NCI-H82 treated with DMSO at 0.1 percent for 48 hours (cell line): ENCODE measurements around the gene DCC.
A peak's percentile ranks its signal among the peaks of the same experiment; 100 is the strongest.
"Not testable (repeated sequence)": the region's sequence is repeated elsewhere in the genome, so short reads cannot be mapped to it uniquely, and the experiment has no call there.

Experiments
- DNase-seq: peaks from one replicate; lab custom pipeline; 2025; ENCODE audit not compliant: unreplicated experiment; lab: John Stamatoyannopoulos, UW

The DCC gene

DNA sequence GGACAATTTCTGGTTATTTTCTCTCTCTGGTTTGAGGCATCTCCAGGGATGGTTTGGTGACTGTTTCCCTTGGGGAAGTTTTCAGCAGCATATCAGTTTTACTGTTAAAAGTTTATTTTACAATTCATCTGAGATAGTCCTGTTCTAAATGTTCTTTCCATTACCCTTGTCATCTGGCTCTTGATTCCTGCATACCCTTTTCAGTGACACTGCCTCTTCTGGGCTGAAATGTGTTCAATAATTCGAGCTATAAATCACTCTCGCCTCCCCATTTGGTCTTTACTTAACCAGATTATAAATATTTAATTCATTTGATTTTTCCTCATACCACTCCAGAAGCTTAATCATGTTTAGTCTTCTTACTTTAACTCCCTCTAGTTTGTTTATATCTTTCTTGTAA lies 9.5 kb downstream of the DCC start:
- no peak for DNase-seq

DNA sequence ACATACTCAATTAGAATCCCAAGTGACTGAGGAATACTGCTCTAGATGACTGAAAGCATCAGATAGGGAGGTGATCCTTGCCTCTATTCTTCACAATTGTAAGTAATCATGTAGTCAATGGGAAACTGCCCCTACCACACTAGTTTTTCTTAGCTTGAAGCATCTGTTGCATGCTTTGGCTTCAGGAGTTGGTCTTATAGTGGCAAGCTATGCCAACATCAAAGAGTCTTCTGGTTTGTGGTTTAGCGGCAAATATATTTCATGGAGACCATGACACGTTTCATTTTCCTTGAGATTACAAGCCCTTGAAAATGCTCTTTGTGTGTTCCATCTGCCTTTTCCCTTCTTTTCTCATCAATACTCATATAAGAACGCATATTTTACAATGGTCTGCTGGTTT lies 12.9 kb downstream of the DCC start:
- no peak for DNase-seq

DNA sequence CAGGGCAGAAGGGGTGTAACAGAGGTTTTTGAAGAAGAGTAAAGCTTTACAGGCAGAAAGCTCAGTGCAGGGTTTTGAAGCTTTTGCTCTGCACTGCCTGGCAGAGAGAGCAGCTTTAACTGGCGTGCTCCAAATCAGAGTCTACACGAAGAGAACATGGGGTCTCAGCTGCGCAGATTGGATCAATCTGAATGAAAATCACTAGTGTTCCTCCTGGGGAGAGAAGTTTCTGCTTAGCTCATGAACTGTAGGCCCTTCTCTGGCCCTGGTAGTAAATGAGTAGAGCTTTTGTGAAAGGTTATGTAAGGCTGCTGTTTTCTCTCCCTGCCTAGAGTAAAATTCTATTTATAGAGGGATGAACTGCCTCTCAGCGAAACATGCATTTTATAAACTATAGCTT lies 13.6 kb downstream of the DCC start:
- no peak for DNase-seq

DNA sequence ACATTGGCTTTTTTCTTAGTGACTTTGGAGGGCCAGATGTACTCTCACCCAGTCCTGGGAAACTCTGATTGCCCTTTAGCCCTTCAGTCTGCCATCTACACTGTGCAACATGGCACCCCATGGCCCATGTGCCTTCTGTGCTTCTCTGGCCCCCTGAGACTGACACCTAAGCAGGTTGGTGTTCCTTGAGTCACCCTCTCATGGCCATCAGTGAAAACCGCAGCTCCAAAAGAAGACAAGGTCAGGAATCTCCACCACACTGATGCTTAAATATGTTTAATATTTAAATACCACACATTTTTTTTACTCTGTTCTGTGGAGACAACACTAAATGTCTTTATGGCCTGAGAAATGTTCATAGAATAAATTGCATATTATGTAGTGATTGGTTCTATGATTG lies 23.9 kb downstream of the DCC start:
- DNase-seq, result no peak

DNA sequence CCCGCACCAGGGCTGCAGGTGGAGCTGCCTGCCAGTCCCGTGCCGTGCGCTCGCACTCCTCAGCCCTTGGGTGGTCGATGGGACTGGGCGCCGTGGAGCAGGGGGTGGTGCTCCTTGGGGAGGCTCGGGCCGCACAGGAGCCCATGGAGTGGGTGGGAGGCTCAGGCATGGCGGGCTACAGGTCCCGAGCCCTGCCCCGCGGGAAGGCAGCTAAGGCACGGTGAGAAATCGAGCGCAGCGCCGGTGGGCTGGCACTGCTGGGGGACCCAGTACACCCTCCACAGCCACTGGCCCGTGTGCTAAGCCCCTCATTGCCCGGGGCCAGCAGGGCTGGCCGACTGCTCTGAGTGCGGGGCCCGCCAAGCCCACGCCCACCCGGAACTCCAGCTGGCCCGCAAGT lies 26.9 kb downstream of the DCC start:
- DNase-seq, result not testable (repeated sequence)

DNA sequence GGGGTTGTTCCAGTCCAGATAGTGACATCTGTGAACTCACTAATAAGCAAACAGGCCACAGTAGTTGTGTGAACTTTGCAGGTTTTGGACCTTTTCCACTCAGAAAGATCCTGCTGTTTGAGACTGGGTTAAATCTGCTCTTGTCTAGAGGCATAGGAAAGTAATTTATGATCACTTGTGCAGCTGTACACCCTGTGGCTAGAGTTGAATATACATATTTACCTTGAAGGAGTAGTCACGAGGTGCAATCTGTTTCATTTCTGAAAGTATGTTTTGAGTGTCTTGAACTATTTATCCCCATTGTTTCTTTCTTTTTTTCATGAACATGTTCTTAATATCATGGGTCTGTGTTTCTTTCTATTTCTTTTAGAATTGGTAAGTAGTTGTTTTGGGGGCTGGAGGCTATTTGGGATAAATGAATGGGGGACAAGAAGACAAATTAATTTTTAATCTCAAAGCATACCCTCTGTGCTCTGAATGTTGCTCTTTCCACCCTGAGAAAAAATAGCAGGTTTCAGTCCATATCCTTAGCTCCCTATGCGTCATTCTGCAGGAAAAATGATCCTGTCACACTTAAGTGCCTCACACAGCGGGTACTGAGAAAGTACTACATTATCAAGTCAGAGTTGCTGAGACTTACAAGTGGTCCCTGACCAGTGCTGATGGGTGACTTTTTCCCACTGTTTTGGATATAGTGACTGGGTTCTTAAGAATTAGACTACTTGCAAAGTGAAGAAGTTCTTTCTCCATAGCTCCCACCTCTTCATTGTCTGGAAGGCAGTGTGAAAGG lies 28.2 kb downstream of the DCC start:
- no peak for DNase-seq

DNA sequence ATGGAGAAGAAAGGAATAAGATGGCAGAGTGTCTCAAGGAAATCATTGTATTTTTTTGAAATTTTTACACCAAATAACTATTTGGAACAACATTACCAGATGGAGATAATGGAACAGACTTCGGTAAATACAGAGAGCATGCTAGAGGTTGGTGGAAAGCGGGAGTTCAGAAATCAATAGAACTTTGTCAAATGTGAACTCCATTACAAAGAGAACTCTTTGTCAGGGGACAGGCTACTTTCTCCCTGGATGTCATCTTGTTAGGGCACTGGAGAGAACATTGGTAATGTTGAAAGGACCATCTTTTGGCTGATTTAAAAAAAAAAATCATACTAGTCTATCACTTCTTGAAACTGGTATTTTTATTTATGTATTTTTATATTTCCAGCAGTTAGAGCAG lies 30.8 kb downstream of the DCC start:
- no peak for DNase-seq

DNA sequence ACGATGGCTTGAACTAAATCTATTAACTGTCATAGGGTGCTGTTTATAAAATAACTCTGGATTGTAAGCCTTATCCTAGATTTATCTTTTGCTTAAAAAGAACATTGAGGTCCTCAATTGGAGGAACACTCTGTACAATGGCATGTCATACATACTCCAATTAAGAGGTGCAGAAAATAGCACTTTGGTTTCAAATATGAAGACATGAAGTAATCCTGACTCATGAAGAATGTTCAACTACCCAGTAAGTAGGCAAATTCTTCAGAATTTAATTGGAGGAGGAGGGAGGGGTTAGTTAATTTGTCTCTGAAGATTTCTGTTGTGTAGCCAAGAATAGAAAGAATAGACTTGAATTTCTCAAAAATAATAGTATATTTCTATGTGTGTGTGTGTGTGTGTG lies 36.1 kb downstream of the DCC start:
- no peak for DNase-seq

DNA sequence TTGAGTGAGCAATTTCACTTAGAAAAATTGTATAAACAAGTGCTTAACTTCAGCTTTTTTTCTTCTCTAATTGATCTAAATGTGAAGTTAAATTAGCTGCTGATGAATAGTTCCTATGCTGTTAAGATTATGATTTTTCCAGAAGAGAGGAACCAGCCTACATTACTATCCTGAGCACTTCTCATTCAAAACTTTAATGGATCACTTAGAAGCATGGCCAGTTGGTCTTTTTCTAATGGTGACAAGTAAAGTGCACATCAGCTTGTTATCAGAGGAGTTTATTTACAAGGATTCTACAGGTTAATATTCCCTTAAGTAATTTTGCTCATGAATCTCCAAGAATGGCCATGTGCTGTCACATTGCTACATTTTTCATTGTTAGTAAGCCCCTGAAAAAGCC lies 37.1 kb downstream of the DCC start:
- DNase-seq, result no peak

DNA sequence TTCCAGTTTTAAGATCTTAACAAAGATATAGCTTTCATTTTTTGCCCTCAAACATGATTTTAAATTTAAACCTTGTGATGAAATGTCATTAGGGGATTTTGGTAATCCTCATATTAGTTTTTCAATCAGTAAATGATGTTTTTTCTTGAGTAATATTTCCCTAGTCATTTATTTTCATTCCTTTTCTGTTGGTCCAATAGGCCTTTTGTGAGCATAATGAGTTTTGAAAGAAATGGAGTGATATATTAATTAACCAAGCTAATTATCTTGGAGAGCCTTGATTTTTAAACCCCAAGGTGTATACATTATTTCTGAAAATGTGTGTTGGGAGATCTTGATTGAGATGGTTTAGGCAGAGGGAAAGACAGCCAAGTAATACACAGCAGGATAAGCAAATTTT lies 46.3 kb downstream of the DCC start:
- no peak for DNase-seq

DNA sequence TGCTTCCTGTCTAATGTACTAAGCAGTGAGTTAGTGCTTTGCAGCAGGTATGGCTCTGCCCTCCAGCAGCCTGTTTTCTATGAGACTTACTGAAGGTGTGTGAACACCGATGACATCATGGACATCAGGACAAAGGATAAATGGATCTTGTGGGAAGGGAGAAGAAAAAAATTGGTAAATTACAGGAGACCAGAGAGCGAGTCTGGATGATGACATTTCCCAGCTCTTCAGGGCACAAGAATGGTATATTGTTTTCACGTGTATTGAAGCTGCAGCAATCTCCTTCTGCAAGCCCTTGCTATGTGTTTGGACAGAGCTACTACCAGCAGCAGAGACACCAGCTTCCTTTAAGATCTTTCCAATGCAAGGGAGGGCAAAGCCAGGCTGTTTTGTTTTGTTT lies 47.2 kb downstream of the DCC start:
- DNase-seq, result no peak

DNA sequence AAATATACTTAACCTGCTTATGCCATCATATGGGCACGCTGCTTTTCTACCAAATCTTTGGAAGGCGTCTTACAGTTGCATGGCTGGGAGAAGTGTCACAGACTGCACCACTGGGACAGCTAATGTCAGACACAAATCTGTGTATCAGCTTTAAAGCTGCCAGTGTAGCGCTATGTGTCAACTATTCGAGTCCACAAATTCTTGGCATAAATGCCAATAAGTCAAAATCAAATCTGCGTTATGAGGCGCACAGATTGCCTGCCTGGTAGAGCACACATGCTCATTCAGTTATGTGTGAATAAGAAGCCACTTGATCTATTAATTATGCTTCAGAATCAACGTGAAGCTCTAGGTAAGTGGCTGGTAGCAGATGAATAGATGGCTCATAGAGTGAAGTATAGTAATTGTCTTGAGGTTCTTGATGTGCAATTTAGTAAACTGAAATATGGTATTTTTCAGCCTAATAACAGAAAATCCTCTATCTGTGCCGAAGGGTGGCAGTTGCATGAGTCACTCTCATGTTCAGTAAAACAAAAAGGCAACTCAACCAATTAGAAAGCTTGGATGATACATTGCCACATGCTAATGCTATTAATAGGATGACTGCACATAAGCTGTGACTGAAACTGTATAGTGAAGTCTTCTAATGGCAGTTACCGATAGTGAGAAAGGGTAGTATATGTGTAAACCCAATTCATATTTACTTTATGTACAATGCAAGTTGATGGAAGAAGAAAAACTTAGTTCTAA lies 52.0 kb downstream of the DCC start:
- peak; percentile 52 for DNase-seq

DNA sequence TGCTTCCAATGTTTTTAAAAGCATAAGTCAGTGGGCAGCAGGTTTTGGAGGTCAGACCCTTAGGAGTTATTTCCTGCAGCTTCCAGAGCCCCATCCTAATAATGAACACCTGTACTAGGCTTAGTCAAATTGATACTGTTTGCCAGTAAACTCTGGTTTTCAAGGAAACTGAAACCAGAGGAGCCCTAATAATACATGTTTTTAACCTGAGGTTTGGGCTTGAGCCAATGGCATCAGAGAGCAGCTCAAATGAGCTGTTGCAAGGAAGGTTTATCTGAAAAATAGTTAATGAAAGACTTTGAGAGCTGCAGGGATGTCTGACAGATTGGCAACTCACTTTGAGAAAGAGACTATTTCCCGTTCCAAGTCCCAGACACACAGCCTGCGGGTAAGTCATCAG lies 54.6 kb downstream of the DCC start:
- DNase-seq, result no peak

DNA sequence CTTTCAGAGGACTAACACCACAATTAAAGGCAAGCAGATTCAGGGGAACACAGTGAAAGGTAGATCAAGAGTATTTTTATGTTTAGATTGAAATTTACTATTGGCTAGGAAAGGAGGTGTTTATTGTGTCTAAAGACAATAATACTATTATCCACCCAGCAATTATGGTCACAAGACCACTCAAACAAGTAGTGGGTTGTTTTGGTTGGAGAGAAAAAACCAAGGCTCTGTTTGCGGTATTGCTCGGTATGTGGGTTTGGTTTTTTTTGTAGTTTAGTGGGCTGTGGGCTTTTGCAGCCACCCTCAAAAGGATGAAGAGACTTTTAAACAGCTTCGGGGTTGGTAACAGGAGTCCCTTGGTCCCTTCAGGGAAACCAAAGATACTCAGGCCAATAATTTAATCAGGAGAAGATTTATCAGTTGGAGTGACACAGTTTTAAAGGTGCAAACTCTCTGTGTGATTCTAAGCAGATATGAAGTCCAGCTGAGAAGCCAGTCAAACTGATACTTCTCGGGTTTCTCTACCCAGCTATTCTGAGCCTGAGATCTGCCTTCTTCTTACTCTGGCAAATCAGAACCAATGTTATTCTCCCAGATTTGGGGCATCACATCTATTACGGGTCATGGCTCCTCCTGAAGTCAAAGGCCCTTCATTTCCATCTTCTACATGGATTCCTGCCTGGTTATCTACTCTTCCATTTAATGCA lies 55.3 kb downstream of the DCC start:
- no peak for DNase-seq

DNA sequence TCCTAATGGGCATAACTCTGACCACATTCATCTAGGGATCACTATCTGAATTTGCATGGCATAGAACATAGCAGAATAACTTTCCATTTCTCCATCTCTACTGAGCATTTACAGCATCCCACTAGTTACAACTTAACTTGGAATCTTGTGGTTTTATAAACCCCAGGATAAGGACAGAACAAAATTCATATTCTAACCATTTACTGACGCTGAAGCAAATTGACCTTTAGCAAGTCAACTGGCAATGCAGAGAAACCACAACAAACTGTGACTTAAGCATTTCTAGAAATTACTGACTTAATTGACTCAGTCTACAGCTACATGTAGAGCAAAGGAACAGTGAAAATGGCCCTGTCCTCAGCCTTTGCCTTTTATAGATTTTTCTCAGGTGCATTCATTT lies 61.2 kb downstream of the DCC start:
- no peak for DNase-seq

DNA sequence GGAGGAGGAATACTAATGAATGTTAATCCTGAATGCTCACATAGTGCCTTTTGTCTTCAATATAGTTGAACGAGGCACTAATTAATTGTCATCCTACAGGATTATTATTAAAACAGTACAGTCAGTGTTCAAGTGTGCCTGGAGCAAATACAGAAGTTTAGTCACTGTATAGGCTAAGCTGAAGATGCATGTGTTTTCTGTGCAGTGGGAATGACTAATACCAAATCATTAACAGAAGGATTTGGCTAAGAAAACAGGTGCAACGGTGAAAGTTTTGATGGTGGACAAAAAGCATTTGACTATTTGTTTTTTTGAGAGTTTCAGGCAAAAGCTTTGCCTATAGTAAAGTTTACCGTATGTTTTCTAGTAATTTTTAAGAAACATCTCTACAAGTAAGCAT lies 62.8 kb downstream of the DCC start:
- no peak for DNase-seq

DNA sequence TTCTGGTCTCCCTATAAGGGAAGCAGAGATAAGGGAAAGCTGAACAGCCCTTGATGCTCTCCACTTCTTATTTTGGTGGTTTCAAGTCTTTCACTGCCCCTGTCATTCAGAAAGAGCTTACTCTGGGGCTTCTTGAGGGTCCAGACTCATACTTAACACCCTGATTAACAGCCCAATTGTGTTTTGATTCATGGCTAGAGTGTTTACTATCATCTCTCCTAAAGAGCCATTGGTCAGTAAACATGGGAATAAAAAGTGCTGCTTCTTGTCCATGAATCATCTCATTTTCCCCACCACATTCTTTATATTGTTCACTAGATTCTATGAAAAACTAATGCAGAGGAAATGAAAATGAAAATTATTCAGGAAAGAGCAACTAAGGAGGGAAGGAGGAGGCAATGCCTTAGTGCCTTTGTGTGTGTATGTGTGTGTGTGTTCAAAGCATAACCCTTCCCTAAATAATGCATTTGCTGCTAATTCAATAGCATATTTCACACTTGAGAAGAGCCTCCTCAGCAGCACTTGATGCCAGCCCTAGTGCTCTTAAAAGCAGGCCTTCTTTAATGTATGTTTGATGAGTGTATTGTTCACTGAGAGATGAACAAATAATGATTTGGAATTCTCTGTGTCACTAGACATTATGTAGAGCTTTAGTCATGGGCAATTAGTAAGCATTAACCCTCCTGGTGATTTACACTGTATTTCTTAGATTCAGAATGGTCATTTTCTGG lies 63.5 kb downstream of the DCC start:
- no peak for DNase-seq

DNA sequence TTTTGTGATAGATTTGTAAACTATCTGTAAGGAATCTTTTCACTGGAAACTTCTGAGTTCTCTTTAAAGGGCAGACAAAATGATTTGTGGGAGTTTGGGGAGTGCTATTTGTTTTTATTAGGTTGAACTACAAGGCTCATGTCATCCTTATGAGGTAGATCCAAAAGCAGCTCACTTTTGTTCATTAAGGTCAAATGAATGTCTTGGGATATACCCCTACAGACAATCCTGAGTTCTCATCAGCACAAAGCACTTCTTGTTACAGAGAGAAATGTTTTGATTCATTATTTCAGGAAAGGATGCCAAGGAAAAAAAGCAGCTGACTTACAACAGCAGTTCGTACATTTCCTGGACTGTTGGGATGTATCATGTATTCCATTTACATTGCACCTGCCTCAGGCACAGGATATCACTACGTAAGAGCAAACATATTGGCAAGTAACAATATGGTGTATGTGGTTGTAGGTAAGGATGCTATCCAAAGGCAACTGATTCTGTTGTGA lies 68.9 kb downstream of the DCC start:
- no peak for DNase-seq

DNA sequence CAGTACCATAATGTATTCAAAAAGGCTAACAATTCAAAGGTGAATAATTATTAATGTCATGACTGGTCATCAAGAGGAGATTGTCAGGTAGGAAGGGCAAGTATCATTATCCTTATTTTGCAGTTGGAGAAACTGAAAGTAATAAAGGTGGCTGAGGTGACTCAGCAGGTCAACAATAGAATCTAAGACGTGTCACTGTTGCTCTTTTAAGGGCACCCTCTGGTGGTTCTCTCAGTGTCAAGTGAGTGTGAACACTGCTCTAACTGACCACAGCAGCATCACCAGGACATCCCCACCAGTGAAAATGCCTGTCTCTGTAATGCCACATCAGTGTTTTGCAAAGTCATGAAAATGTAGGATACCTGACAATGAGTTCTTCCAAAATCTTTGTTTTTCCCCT lies 69.7 kb downstream of the DCC start:
- DNase-seq, result no peak

DNA sequence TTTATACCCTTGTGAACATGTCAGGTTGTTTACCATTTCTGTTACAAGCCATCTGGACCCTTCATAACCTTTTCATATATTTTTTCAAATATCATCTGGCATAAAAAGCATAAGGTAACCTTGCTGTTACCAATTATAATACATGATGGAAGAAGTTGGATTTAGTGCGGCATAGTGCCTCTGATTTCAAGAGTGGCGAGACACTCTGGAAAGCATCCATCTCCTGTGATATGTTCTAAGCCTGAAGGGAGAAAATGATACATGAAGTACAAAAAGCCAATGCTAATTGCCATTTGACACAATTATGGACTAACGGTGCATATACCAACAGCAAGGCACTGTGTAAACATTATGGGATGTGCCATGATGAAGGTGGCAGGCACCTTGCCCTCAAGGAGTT lies 75.1 kb downstream of the DCC start:
- no peak for DNase-seq

DNA sequence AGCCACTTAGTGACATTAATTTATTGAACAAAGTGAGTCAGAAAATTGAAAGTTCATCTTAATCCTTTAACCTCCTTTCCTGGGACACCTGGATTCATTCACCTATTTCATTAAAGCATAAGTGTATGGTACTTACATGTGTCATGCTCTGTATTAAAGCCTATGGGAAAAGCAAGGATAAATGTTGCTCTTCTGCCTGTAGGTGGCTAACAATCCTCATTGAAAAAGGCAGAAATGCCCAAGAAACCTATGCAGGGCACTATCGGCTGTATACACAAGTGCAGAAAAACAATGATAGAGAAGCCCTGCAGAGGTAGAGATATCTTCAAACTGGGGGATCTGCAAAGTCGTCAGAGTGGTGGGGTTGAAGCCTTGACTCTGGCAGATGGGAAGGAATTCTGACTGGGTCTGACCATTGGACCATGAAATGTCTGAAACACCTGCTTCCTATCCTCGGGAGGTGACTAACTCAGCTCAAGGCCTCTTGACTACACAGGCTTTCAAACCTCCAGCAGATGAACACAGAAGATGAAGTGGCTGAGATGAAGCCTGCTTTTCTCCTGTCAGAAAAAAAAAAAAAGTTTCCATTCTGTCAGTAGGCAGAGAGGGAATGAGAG lies 83.1 kb downstream of the DCC start:
- DNase-seq, result no peak
